Upper lobe of left lung (tissue), 4 donors: ENCODE results near the gene HCRT.

Experiments
- CTCF ChIP-seq, 6 experiments: fragments of 450-650 bp in 4 of 6; fragments of 200-600 bp in 2 of 6; sonication (generic) in 2 of 6; IDR thresholded peaks; one replicate each; pipeline ENCODE4 v1.5.1; 2016 to 2019; ENCODE audit warnings: antibody characterized with exemption in 6 of 6
- EP300 ChIP-seq, 4 donors: sonication (generic); formaldehyde crosslinking; IDR thresholded peaks; one replicate each; pipeline ENCODE4 v1.5.1; 2017; ENCODE audit warnings: antibody characterized with exemption in 4 of 4, control low read depth in 2 of 4
- POLR2A ChIP-seq, 4 donors: fragments of 450-650 bp; IDR thresholded peaks; one replicate each; pipeline ENCODE4 v1.5.1; 2016 to 2017; ENCODE audit warnings: antibody characterized with exemption in 4 of 4, mild to moderate bottlenecking in 2 of 4

- no peak for TF ChIP-seq EP300 (IDR thresholded peaks at IDR 0.05)
- TF ChIP-seq CTCF (IDR thresholded peaks at IDR 0.05) = no peak
- TF ChIP-seq POLR2A (IDR thresholded peaks at IDR 0.05) = no peak
Measured at GRCh38 chr17:42179911-42180410, 5.3 kb downstream of the HCRT start.
